Erythroblast (primary cell): ENCODE measurements around the gene CACNA1C.

Source experiments
- DNase-seq, 2 experiments: peaks; one replicate each; lab custom pipeline; 2025; lab: John Stamatoyannopoulos, UW
- GATA1 ChIP-seq: IDR thresholded peaks from 2 replicates; pipeline ENCODE4 v1.6.1; 2011; ENCODE audit warnings: low read depth, mild to moderate bottlenecking, control low read depth, low read length, moderate library complexity
- POLR2A ChIP-seq: IDR thresholded peaks from 2 replicates; pipeline ENCODE4 v1.6.1; 2011; ENCODE audit warnings: mild to moderate bottlenecking, low read length

CACNA1C gene

GRCh38 chr12:2355198-2355597 lies 302.4 kb downstream of the CACNA1C start:
- no peak for DNase-seq
- TF ChIP-seq GATA1 (no peak), POLR2A (no peak)

DNA sequence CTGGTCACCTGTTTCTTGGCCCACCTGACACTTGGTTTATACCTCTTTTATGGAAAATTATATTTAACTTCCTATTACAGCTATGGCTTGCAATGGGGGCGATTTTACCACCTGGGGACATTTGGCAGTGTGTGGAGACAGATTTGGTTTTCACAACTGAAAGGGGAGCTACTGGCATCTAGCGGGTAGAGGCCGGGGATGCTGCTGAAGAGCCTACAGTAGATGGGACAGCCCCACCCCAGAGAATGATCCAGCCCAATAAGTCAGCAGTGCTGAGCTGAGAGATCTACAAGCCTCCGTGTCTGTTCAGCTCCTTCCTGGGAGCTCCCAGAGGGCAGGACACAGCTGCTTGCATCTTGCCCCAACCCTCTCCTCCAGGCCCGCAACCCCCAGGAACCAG lies 302.8 kb downstream of the CACNA1C start:
- DNase-seq, result no peak
- no peak for TF ChIP-seq POLR2A
- TF ChIP-seq GATA1, result no peak

DNA sequence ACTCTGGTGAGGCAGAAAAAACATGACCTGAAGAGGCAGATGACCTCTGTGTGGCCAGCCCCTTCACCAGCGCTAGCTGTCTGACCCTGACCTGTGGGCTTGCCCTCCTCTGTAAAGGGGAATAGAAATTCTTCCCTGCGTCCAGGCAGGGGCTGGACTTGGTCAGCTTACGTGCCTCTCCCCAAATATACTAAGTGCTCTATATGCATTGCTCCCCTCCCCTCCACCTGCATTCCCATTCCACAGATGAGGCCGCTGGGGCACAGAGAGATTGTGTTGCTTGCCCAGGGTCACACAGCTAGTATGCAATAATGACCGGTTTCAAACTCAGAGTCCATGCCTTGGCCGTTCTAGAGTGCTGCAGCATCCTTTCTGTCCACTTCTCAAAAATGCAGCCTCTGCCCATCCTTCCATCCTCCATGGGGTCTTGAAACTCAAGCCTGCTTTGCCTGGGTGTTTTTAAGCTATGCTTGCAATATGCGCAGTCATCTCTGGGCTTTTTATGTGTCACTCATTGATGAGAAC lies 303.9 kb downstream of the CACNA1C start:
- DNase-seq, result no peak
- TF ChIP-seq POLR2A (no peak), GATA1 (no peak)

DNA sequence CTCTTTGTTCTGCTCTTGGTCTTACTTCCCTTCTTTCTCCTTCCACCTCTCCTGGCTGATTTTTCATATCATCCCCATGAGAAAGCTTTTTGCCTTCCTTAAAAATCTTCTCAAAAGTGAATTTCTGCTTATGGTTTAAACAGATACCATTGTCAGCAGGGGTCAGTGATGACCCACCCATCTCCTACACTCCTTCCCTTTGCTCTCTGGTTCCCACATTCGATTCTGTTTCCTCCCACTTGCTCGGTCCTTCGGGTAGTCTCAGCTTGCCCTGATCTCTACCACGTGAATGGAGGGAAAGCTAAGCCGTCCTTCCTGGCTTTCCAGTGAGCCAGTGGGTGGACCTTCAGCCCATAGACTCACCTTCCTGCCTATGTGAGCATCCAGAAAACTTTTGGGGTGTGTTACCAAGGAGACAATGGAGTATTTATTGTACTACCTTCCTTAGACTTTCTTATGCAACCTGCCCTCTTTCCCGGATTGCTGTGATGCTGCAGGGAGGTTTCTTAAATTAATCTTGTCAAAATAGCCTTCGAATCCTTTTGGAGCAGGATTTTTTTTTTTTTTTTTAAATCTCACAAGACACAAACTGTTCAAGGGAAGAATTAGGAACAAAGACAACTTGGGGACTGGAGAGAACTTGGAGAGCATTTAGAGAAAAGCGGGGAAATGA lies 306.3 kb downstream of the CACNA1C start:
- no peak for TF ChIP-seq GATA1
- no peak for TF ChIP-seq POLR2A
- DNase-seq, result no peak

GRCh38 chr12:2359725-2360629 lies 307.2 kb downstream of the CACNA1C start:
- TF ChIP-seq POLR2A, result no peak
- DNase-seq, result no peak

DNA sequence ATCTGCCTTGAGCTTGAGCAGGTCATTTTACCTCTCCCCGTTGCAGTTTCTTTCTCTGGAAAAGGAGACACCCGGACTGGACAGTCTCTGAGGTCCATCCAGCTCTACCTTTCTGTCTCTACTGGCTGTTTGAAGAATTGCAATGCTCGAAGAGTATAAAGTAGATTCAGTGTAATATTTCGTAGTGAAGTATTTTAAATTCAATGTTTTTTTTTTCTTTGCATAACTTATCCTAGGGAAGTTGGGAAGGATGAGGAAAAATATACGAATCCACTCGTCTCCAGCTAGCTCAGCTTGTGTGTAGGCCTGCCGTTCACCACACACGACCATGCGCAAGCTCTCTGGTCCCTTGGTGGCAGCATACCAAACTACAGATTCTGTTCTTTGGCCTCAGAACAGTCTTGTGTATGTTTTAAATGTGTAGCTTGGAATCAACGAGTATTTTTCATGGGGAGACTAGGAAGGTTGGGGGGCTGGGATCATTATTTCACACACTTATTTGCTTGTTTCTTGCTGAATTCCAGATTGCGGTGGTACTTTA lies 307.9 kb downstream of the CACNA1C start:
- DNase-seq, result no peak
- TF ChIP-seq GATA1 (no peak), POLR2A (no peak)

DNA sequence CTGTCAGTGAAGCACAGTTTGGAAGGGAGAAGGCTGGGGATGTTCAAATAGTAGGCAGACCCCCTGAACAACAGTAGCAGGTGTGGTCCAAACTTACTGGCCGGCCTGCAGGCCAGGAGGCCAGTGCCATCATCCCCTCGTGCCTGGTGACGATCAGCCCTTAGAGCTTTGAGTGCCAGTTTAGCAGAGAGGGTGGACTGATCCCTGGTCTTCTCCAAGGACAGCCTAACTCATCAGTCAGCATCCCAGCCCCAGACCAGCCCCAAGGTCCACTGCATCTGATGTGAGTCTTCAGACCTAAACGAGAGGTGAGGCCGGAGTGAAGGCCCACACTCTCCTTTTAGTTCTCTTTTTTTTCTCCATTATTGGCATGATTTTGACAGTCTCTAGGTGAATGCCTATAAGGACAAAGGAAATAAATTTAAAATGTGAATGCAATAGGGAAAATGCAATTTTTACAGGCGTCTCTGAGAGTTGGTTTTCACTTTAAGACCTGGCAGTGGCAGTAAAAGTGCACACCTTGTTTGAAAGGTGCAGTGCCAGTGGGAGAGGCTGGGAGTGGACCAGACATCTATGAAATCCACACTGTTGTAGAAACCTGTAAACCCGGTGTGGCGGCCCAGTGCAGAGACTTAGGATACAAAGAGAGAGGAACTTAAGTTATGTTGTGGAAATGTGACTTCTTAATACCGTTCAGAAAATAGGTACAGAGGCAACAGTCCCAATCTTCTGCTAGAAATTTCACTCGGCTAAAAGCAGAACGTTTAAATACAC lies 311.2 kb downstream of the CACNA1C start:
- DNase-seq, result no peak
- TF ChIP-seq POLR2A, result no peak
- no peak for TF ChIP-seq GATA1

DNA sequence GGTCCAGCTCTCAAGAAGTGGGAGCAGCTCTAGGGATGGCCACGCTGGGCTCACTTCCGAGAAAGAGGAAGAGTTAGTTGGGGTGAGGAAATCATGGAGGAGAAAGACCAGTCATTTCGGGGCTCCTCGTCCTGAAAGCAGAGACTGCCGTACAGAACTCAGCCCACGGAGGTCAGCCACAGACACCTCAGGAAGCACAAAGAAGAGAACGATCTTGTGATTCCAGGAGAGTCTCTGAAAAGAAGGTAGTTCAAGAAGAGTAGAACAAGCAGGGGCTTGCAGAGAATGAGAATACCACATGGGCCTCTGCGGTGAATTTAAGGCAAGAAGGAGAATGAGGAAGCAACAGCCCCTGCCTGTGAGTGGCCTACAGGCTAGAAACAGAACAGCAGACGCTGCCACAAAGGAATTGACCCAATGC lies 311.9 kb downstream of the CACNA1C start:
- no peak for DNase-seq
- no peak for TF ChIP-seq POLR2A
- TF ChIP-seq GATA1, result no peak

- DNase-seq, result no peak
- no peak for TF ChIP-seq GATA1
- TF ChIP-seq POLR2A, result no peak
Measured at GRCh38 chr12:2366711-2367110, 313.9 kb downstream of the CACNA1C start.

DNA sequence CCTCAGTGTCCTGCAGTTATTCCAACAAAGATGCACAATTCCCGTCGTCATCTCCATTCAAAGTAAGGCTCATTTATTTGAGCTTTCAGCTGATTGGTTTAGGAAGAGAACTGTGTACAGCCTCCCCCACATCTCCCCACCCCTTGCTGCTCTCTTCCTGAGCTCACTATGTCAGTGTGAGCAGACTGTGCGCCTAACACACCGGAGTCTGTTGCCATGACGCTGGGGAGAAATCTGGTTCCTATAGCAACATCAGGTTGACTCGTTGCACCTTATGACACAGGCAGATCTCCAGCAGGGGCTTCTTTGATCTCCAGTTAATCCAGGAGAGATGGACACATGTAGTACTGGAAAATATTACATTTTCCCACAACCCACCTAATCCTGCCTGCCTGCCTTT lies 319.4 kb downstream of the CACNA1C start:
- DNase-seq, result no peak
- TF ChIP-seq GATA1 (no peak), POLR2A (no peak)

DNA sequence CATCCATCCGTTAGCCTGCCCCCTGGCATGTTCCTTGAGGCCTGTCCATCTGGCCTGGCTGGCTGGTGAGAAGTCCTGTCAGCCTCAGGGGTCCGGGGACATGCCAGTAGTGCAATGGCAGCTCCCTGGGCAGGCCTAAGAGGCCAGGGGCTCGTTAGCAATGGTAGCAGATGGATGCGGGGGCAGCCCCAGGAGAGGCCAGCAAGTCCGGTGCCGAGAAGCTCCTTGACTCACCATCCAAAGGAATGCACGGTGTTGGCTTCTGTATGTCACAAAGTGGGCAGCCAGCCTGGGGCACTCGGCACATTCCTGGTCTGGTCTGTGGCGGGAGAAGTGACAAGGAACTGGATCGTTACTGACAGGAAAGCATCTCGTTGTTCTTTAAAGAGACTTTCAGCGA lies 319.9 kb downstream of the CACNA1C start:
- no peak for DNase-seq
- no peak for TF ChIP-seq POLR2A
- no peak for TF ChIP-seq GATA1

GRCh38 chr12:2373307-2373706 lies 320.5 kb downstream of the CACNA1C start:
- TF ChIP-seq GATA1, result no peak
- TF ChIP-seq POLR2A, result no peak
- no peak for DNase-seq

- TF ChIP-seq GATA1 (no peak), POLR2A (no peak)
Measured at GRCh38 chr12:2374092-2374906, 321.5 kb downstream of the CACNA1C start.

GRCh38 chr12:2375871-2376270 lies 323.1 kb downstream of the CACNA1C start:
- DNase-seq, result no peak
- TF ChIP-seq POLR2A (no peak), GATA1 (no peak)

More at GRCh38 chr12:2374092-2374906, 321.5 kb downstream of the CACNA1C start:
- no peak for DNase-seq
